HL-60 (cell line): ENCODE data around the gene HPF1.
"Not testable (repeated sequence)": the region's sequence is repeated elsewhere in the genome, so short reads cannot be mapped to it uniquely, and the experiment has no call there.

Experiments
- DNase-seq, 2 experiments: peaks; one replicate each; pipeline ENCODE4 v3.0.0-alpha.2; 2010 to 2020; ENCODE audit warnings: low read depth in 1 of 2, low spot score in 1 of 2
- H3K27ac ChIP-seq: fragments of 250-450 bp; sonication (Bioruptor Pico); replicated peaks from 2 replicates; pipeline ENCODE4 v1.5.1; 2020; ENCODE audit warnings: mild to moderate bottlenecking, moderate library complexity
- H3K27me3 ChIP-seq: fragments of 250-450 bp; sonication (Bioruptor Pico); 2 replicates; pipeline ENCODE4 v1.5.1; 2021; ENCODE audit warnings: mild to moderate bottlenecking, moderate library complexity; ENCODE audit not compliant: insufficient read depth, poor library complexity, severe bottlenecking
- H3K4me3 ChIP-seq: replicated peaks from 2 replicates; pipeline ENCODE4 v1.5.1; 2011; ENCODE audit warnings: mild to moderate bottlenecking, control low read depth, low read length; ENCODE audit not compliant: insufficient read depth
- GABPA ChIP-seq: IDR thresholded peaks from 2 replicates; pipeline ENCODE4 v1.6.1; 2012; ENCODE audit warnings: low read depth
- POLR2AphosphoS5 ChIP-seq: IDR thresholded peaks from 2 replicates; pipeline ENCODE4 v1.6.1; 2012; ENCODE audit warnings: low read depth
- SPI1 ChIP-seq: IDR thresholded peaks from 2 replicates; pipeline ENCODE4 v1.6.1; 2012; ENCODE audit warnings: low read depth, mild to moderate bottlenecking, borderline replicate concordance
- TF ChIP-seq, protein P1 (sequence below): IDR thresholded peaks from one replicate; pipeline ENCODE4 v1.5.1; 2011; ENCODE audit warnings: low read length, control low read depth, inconsistent platforms; ENCODE audit not compliant: insufficient read depth
- TF ChIP-seq, protein P2 (sequence below): IDR thresholded peaks from 2 replicates; pipeline ENCODE4 v1.6.1; 2012; ENCODE audit warnings: low read depth; ENCODE audit not compliant: insufficient replicate concordance

Gene HPF1

DNA sequence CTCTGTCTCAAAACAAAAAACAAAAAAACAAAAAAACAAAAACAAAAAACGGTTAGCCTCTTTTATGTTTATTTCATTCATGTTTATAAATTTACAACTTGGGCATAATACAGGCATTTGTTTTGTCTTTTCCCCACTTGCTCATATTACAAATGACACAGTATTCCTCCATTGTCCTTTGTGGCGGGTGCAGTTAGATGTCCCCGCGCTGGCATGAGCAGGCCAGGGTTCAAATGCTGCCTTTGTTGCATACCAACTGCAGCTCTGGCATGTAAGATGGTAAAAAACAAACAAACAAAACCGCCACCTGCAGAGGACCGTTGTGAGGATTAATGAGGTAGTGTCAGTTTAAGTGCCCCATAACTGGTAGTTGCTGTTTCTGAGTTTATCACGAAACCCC lies 16.1 kb upstream of the HPF1 start:
- Histone ChIP-seq H3K27me3 (no peaks in the 10 kb centered on the region), H3K4me3 (no peak overlapping the region), H3K27ac (no peak overlapping the region)
- TF ChIP-seq SPI1: no peak
- no peak for TF ChIP-seq GABPA
- TF ChIP-seq POLR2AphosphoS5: no peak
- TF ChIP-seq, protein P1, sequence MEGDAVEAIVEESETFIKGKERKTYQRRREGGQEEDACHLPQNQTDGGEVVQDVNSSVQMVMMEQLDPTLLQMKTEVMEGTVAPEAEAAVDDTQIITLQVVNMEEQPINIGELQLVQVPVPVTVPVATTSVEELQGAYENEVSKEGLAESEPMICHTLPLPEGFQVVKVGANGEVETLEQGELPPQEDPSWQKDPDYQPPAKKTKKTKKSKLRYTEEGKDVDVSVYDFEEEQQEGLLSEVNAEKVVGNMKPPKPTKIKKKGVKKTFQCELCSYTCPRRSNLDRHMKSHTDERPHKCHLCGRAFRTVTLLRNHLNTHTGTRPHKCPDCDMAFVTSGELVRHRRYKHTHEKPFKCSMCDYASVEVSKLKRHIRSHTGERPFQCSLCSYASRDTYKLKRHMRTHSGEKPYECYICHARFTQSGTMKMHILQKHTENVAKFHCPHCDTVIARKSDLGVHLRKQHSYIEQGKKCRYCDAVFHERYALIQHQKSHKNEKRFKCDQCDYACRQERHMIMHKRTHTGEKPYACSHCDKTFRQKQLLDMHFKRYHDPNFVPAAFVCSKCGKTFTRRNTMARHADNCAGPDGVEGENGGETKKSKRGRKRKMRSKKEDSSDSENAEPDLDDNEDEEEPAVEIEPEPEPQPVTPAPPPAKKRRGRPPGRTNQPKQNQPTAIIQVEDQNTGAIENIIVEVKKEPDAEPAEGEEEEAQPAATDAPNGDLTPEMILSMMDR: no peak
- TF ChIP-seq, protein P2, sequence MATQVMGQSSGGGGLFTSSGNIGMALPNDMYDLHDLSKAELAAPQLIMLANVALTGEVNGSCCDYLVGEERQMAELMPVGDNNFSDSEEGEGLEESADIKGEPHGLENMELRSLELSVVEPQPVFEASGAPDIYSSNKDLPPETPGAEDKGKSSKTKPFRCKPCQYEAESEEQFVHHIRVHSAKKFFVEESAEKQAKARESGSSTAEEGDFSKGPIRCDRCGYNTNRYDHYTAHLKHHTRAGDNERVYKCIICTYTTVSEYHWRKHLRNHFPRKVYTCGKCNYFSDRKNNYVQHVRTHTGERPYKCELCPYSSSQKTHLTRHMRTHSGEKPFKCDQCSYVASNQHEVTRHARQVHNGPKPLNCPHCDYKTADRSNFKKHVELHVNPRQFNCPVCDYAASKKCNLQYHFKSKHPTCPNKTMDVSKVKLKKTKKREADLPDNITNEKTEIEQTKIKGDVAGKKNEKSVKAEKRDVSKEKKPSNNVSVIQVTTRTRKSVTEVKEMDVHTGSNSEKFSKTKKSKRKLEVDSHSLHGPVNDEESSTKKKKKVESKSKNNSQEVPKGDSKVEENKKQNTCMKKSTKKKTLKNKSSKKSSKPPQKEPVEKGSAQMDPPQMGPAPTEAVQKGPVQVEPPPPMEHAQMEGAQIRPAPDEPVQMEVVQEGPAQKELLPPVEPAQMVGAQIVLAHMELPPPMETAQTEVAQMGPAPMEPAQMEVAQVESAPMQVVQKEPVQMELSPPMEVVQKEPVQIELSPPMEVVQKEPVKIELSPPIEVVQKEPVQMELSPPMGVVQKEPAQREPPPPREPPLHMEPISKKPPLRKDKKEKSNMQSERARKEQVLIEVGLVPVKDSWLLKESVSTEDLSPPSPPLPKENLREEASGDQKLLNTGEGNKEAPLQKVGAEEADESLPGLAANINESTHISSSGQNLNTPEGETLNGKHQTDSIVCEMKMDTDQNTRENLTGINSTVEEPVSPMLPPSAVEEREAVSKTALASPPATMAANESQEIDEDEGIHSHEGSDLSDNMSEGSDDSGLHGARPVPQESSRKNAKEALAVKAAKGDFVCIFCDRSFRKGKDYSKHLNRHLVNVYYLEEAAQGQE: no peak
- DNase-seq: no peak

DNA sequence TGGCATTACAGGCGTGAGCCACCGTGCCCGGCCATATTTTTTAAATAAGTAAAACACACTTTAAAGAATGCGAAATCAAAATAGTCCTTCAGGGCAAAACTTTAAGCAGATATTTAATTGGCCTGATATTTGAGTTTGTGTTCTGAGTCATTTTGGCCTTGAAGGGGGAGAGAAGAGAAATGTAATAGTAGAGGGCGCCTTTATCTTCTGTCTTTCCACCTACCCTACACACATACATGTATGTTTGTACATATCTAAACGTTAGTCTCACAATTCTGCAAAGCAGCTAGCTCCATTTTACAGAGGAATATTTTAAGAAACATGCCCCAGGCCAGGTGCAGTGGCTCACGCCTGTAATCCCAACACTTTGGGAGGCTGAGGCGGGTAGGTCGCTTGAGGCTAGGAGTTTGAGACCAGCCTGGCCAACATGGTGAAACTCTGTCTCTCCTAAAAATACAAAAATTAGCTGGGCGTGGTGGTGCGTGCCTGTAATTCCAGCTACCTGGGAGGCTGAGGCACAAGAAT lies 13.9 kb upstream of the HPF1 start:
- not testable (repeated sequence) for DNase-seq, H3K4me3 ChIP-seq, H3K27ac ChIP-seq, H3K27me3 ChIP-seq

DNA sequence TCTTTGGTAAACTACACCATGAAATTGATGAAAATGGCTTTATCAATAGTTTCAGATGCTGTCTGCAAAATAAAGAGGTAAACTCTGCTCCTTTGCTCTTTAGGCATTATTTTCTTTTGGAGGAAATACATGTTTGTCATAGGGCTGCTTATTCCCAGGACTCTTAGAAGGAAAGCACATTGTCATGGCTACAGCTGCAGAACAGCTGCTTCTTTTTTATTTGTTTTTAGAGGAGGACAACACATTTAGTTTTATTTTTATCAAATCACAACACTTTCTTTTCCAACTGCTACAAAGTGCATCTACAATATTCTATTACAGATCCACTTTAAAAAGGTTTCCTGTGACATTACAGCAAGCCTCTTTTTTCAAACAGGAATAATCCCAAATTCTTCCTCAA lies 12.7 kb upstream of the HPF1 start:
- TF ChIP-seq GABPA (no peak), POLR2AphosphoS5 (no peak), SPI1 (no peak)
- TF ChIP-seq, protein P1: no peak
- TF ChIP-seq, protein P2: no peak
- no peak for DNase-seq
- H3K27ac ChIP-seq: no peak overlapping the region
- H3K4me3 ChIP-seq: no peak overlapping the region
- no peaks in the 10 kb centered on the region for H3K27me3 ChIP-seq

DNA sequence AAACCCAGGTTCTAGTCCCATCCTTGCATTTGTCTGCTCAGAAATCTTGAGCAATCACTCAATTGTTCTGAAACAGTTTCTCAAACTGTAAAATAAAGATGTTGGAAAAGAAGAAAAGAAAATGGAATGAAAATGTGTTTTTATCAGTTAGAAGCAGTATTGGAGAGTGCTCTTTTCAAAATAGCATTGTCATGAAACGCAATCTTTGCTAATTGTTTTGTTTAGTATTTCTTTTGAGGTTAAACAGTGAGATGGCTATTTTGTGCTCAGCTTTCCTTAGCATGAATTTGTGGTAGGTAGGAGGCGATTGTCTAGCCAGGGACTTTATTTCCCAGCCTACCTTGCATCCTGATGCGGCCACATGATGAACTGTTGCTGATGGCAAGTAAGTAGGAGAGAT lies 10.6 kb upstream of the HPF1 start:
- TF ChIP-seq GABPA (no peak), POLR2AphosphoS5 (no peak), SPI1 (no peak)
- TF ChIP-seq, protein P1: no peak
- TF ChIP-seq, protein P2: no peak
- H3K4me3 ChIP-seq: no peak overlapping the region

More for the DNA sequence above, 10.6 kb upstream of the HPF1 start:
- DNase-seq: no peak
- Histone ChIP-seq H3K27ac (no peak overlapping the region), H3K27me3 (no peaks in the 10 kb centered on the region)
